Measurements from ENCODE around the gene OTOG.

OTOG gene

GRCh38 chr11:17560281-17561110 lies 13.4 kb downstream of the OTOG start:
- no peak for DNase-seq (ENCODE audit: low read depth in 2 of 2, low spot score in 1 of 2)

GRCh38 chr11:17561111-17561415 lies 14.0 kb downstream of the OTOG start:
- DNase-seq (ENCODE audit: low read depth in 2 of 2, low spot score in 1 of 2) = no peak

GRCh38 chr11:17561526-17561925 lies 14.5 kb downstream of the OTOG start:
- no peak for DNase-seq (ENCODE audit: low read depth in 2 of 2, low spot score in 1 of 2)

GRCh38 chr11:17563231-17563646 lies 16.2 kb downstream of the OTOG start:
- no peak for DNase-seq (ENCODE audit: low read depth in 2 of 2, low spot score in 1 of 2)

GRCh38 chr11:17563961-17564686 lies 17.1 kb downstream of the OTOG start:
- no peak for DNase-seq (ENCODE audit: low read depth in 2 of 2, low spot score in 1 of 2)

- no peak for DNase-seq (ENCODE audit: low read depth in 2 of 2, low spot score in 1 of 2)
Measured at GRCh38 chr11:17564687-17565042, 17.6 kb downstream of the OTOG start.

GRCh38 chr11:17568944-17569343 lies 21.9 kb downstream of the OTOG start:
- no peak for DNase-seq (ENCODE audit: low read depth in 2 of 2, low spot score in 1 of 2)

- DNase-seq (ENCODE audit: low read depth in 2 of 2, low spot score in 1 of 2) = no peak
Measured at GRCh38 chr11:17570034-17570433, 23.0 kb downstream of the OTOG start.

- DNase-seq (ENCODE audit: low read depth in 2 of 2, low spot score in 1 of 2) = no peak
Measured at GRCh38 chr11:17571431-17572358, 24.6 kb downstream of the OTOG start.

GRCh38 chr11:17572359-17572690 lies 25.3 kb downstream of the OTOG start:
- DNase-seq (ENCODE audit: low read depth in 2 of 2, low spot score in 1 of 2) = no peak

- no peak for DNase-seq (ENCODE audit: low read depth in 2 of 2, low spot score in 1 of 2)
Measured at GRCh38 chr11:17572791-17573460, 25.9 kb downstream of the OTOG start.

- no peak for DNase-seq (ENCODE audit: low read depth in 2 of 2, low spot score in 1 of 2)
Measured at GRCh38 chr11:17573526-17573925, 26.5 kb downstream of the OTOG start.

GRCh38 chr11:17574141-17575091 lies 27.4 kb downstream of the OTOG start:
- DNase-seq (ENCODE audit: low read depth in 2 of 2, low spot score in 1 of 2) = no peak

- no peak for DNase-seq (ENCODE audit: low read depth in 2 of 2, low spot score in 1 of 2)
Measured at GRCh38 chr11:17575431-17576425, 28.7 kb downstream of the OTOG start.

GRCh38 chr11:17578296-17578695 lies 31.2 kb downstream of the OTOG start:
- DNase-seq (ENCODE audit: low read depth in 2 of 2, low spot score in 1 of 2) = no peak

- DNase-seq (ENCODE audit: low read depth in 2 of 2, low spot score in 1 of 2) = no peak
Measured at GRCh38 chr11:17578958-17579357, 31.9 kb downstream of the OTOG start.

- no peak for DNase-seq (ENCODE audit: low read depth in 2 of 2, low spot score in 1 of 2)
Measured at GRCh38 chr11:17579451-17579850, 32.4 kb downstream of the OTOG start.

- DNase-seq (ENCODE audit: low read depth in 2 of 2, low spot score in 1 of 2) = no peak
Measured at GRCh38 chr11:17580271-17580670, 33.2 kb downstream of the OTOG start.

Measured in stimulated activated CD8-positive, alpha-beta memory T cell treated with anti-CD3 and anti-CD28 coated beads, Interleukin-4, amount 100 ng/mL, for 1 hour (primary cell).